Liver (tissue), 9 donors: Measurements from ENCODE around the gene PACS1. TPM values are rescaled to one million over a fixed set of nuclear protein-coding genes. Genes with fewer than 3 reads are reported as not detected.

Experiments
- DNase-seq: peaks from one replicate; pipeline ENCODE4 v3.0.0-alpha.2; 2017; ENCODE audit warnings: low spot score
- H3K27ac ChIP-seq, 2 donors: one replicate each; pipeline ENCODE4 v1.7.0; 2013; ENCODE audit warnings: inconsistent platforms in 2 of 2, low read length in 2 of 2, control low read depth in 1 of 2, low read depth in 1 of 2, mild to moderate bottlenecking in 1 of 2
- H3K27me3 ChIP-seq, 4 donors: one replicate each; pipeline versions ENCODE4 v1.6.1 to v1.7.0; 2013; ENCODE audit warnings: low read length in 3 of 4, inconsistent platforms in 1 of 4, mild to moderate bottlenecking in 1 of 4, moderate library complexity in 1 of 4; ENCODE audit not compliant: control insufficient read depth in 4 of 4, insufficient read depth in 4 of 4
- H3K36me3 ChIP-seq, 4 donors: one replicate each; pipeline versions ENCODE4 v1.6.1 to v1.7.0; 2013; ENCODE audit warnings: low read length in 3 of 4, mild to moderate bottlenecking in 3 of 4, low read depth in 1 of 4, moderate library complexity in 1 of 4; ENCODE audit not compliant: control insufficient read depth in 4 of 4, insufficient read depth in 3 of 4
- H3K4me1 ChIP-seq, 4 donors: one replicate each; pipeline versions ENCODE4 v1.6.1 to v1.7.0; 2013; ENCODE audit warnings: low read length in 3 of 4, mild to moderate bottlenecking in 3 of 4, moderate library complexity in 1 of 4; ENCODE audit not compliant: control insufficient read depth in 4 of 4, insufficient read depth in 4 of 4
- H3K4me3 ChIP-seq, 3 donors: one replicate each; pipeline versions ENCODE4 v1.6.1 to v1.7.0; 2013; ENCODE audit warnings: low read length in 3 of 3, control low read depth in 1 of 3, low read depth in 1 of 3, mild to moderate bottlenecking in 1 of 3
- H3K9ac ChIP-seq, 2 donors: one replicate each; pipeline ENCODE4 v1.7.0; 2013; ENCODE audit warnings: low read length in 2 of 2, mild to moderate bottlenecking in 2 of 2, moderate library complexity in 2 of 2, control low read depth in 1 of 2, low read depth in 1 of 2
- H3K9me3 ChIP-seq, 4 donors: one replicate each; pipeline versions ENCODE4 v1.6.1 to v1.7.0; 2013; ENCODE audit warnings: low read length in 3 of 4; ENCODE audit not compliant: control insufficient read depth in 4 of 4
- EGR1 ChIP-seq, 2 donors: IDR thresholded peaks; 2 replicates each; pipeline ENCODE4 v1.6.1; 2016 to 2018; ENCODE audit warnings: antibody characterized with exemption in 2 of 2, low read depth in 2 of 2
- FOXA1 ChIP-seq: IDR thresholded peaks from 2 replicates; pipeline ENCODE4 v1.6.1; 2016; ENCODE audit warnings: antibody characterized with exemption
- FOXA2 ChIP-seq: IDR thresholded peaks from 2 replicates; pipeline ENCODE4 v1.6.1; 2016; ENCODE audit warnings: antibody characterized with exemption
- HNF4A ChIP-seq, 2 donors: conservative IDR thresholded peaks; 2 replicates each; pipeline ENCODE4 v1.6.1; 2016; ENCODE audit warnings: antibody characterized with exemption in 2 of 2, mild to moderate bottlenecking in 2 of 2
- HNF4G ChIP-seq: IDR thresholded peaks from 2 replicates; pipeline ENCODE4 v1.6.1; 2016; ENCODE audit warnings: antibody characterized with exemption
- JUND ChIP-seq, 2 donors: IDR thresholded peaks; 2 replicates each; pipeline ENCODE4 v1.6.1; 2016; ENCODE audit warnings: antibody characterized with exemption in 2 of 2
- RAD21 ChIP-seq, 2 donors: IDR thresholded peaks; 2 replicates each; pipeline ENCODE4 v1.6.1; 2016; ENCODE audit warnings: antibody characterized with exemption in 2 of 2, mild to moderate bottlenecking in 2 of 2
- RXRA ChIP-seq, 2 donors: IDR thresholded peaks; 2 replicates each; pipeline ENCODE4 v1.6.1; 2017 to 2018; ENCODE audit warnings: antibody characterized with exemption in 2 of 2, mild to moderate bottlenecking in 1 of 2
- SP1 ChIP-seq: IDR thresholded peaks from 2 replicates; pipeline ENCODE4 v1.6.1; 2018; ENCODE audit warnings: antibody characterized with exemption, mild to moderate bottlenecking
- TAF1 ChIP-seq: conservative IDR thresholded peaks from 2 replicates; pipeline ENCODE4 v1.6.1; 2016; ENCODE audit warnings: antibody characterized with exemption, mild to moderate bottlenecking
- YY1 ChIP-seq: IDR thresholded peaks from 2 replicates; pipeline ENCODE4 v1.6.1; 2016; ENCODE audit warnings: antibody characterized with exemption, mild to moderate bottlenecking
- WGBS: extraction: QIAGEN DNeasy Blood & Tissue Kit; methylation state at CpG from one replicate; pipeline ENCODE4 v1.1.7; 2013; 5-methylcytosine and 5-hydroxymethylcytosine counted together
- polyA plus RNA-seq, 2 donors: library from polyadenylated mRNA; stranded (reverse) in 1 of 2; unstranded in 1 of 2; fragments of 200-250 nt in 1 of 2; fragments of >200 nt in 1 of 2; fragmentation: Nextera tagmentation in 1 of 2; extraction: Ambion mirVana in 1 of 2; gene quantifications; one replicate each; pipeline versions ENCODE4 v1.2.1 to v1.2.3, GENCODE V29; 2013 to 2015
- total RNA-seq, 2 donors: library from RNA; depleted of rRNA; stranded (reverse); fragments of >200 nt; gene quantifications; one replicate each; pipeline ENCODE4 v1.2.3, GENCODE V29; 2014
- TF ChIP-seq, protein P1 (sequence below): IDR thresholded peaks from 2 replicates; pipeline ENCODE4 v1.6.1; 2016; ENCODE audit warnings: antibody characterized with exemption
- TF ChIP-seq, protein P2 (sequence below): fragments of 150-350 bp; IDR thresholded peaks from 2 replicates; pipeline ENCODE4 v1.5.1; 2017; ENCODE audit warnings: improper control_type of control experiment, low read depth, low read length; ENCODE audit not compliant: missing input control
- TF ChIP-seq, protein P3 (sequence below): IDR thresholded peaks from 2 replicates; pipeline ENCODE4 v1.6.1; 2016; ENCODE audit warnings: antibody characterized with exemption
- TF ChIP-seq, protein P4 (sequence below): IDR thresholded peaks from 2 replicates; pipeline ENCODE4 v1.6.1; 2016; ENCODE audit warnings: antibody characterized with exemption
- donor health status: healthy.
- donor health status: healthy.
- donor health status: healthy.
- donor health status: healthy.
- donor health status: healthy.

Gene PACS1
- total and polyA plus RNA-seq, 4 donors, result 2.7 to 9.1 (median 7.3) TPM

DNA sequence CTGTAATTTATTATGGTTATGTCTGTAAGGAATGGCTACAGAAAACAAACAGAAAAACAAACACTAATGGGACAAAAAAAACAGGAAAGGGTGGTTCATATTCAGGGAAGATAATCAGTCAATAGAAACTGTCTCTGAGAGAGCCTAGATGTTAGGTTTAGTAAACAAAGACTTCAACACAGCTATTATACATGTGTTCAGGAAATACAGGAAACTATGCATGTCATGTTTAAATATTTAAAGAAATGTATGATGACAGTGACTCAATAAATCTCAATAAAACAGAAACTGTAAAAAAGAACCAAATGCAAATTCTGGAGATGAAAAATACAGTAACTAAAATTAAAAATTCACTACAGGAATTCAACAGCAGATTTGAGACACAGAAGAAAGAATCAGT lies 76.0 kb downstream of the PACS1 start:
- peaks cover 0 to 2% (median 0%) of the 10 kb centered on the region in 4 donors for H3K36me3 ChIP-seq
- H3K9me3 ChIP-seq, result no peaks in the 10 kb centered on the region
- H3K4me3 ChIP-seq, result no peak overlapping the region
- no peak for DNase-seq
- TF ChIP-seq HNF4G, result no peak
- no peak for TF ChIP-seq RAD21 (IDR thresholded peaks at IDR 0.05)
- TF ChIP-seq SP1, result no peak
- TF ChIP-seq RXRA (IDR thresholded peaks at IDR 0.05), result no peak
- TF ChIP-seq, protein P1, sequence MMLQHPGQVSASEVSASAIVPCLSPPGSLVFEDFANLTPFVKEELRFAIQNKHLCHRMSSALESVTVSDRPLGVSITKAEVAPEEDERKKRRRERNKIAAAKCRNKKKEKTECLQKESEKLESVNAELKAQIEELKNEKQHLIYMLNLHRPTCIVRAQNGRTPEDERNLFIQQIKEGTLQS, result no peak
- TF ChIP-seq JUND (IDR thresholded peaks at IDR 0.05), result no peak
- no peak for TF ChIP-seq YY1
- no peak for TF ChIP-seq HNF4A (conservative IDR thresholded peaks at IDR 0.05)
- TF ChIP-seq TAF1, result no peak
- TF ChIP-seq, protein P2, sequence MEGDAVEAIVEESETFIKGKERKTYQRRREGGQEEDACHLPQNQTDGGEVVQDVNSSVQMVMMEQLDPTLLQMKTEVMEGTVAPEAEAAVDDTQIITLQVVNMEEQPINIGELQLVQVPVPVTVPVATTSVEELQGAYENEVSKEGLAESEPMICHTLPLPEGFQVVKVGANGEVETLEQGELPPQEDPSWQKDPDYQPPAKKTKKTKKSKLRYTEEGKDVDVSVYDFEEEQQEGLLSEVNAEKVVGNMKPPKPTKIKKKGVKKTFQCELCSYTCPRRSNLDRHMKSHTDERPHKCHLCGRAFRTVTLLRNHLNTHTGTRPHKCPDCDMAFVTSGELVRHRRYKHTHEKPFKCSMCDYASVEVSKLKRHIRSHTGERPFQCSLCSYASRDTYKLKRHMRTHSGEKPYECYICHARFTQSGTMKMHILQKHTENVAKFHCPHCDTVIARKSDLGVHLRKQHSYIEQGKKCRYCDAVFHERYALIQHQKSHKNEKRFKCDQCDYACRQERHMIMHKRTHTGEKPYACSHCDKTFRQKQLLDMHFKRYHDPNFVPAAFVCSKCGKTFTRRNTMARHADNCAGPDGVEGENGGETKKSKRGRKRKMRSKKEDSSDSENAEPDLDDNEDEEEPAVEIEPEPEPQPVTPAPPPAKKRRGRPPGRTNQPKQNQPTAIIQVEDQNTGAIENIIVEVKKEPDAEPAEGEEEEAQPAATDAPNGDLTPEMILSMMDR, result no peak
- TF ChIP-seq, protein P3, sequence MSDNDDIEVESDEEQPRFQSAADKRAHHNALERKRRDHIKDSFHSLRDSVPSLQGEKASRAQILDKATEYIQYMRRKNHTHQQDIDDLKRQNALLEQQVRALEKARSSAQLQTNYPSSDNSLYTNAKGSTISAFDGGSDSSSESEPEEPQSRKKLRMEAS, result no peak
- no peak for TF ChIP-seq EGR1 (IDR thresholded peaks at IDR 0.05; ENCODE audit: low read depth in 2 of 2)
- TF ChIP-seq, protein P4, sequence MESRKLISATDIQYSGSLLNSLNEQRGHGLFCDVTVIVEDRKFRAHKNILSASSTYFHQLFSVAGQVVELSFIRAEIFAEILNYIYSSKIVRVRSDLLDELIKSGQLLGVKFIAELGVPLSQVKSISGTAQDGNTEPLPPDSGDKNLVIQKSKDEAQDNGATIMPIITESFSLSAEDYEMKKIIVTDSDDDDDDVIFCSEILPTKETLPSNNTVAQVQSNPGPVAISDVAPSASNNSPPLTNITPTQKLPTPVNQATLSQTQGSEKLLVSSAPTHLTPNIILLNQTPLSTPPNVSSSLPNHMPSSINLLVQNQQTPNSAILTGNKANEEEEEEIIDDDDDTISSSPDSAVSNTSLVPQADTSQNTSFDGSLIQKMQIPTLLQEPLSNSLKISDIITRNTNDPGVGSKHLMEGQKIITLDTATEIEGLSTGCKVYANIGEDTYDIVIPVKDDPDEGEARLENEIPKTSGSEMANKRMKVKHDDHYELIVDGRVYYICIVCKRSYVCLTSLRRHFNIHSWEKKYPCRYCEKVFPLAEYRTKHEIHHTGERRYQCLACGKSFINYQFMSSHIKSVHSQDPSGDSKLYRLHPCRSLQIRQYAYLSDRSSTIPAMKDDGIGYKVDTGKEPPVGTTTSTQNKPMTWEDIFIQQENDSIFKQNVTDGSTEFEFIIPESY, result no peak
- TF ChIP-seq FOXA2, result no peak
- H3K9ac ChIP-seq, result no peak overlapping the region
- H3K27me3 ChIP-seq, result no peaks in the 10 kb centered on the region
- H3K27ac ChIP-seq, result no peak overlapping the region
- H3K4me1 ChIP-seq, result no peaks in the 10 kb centered on the region

DNA sequence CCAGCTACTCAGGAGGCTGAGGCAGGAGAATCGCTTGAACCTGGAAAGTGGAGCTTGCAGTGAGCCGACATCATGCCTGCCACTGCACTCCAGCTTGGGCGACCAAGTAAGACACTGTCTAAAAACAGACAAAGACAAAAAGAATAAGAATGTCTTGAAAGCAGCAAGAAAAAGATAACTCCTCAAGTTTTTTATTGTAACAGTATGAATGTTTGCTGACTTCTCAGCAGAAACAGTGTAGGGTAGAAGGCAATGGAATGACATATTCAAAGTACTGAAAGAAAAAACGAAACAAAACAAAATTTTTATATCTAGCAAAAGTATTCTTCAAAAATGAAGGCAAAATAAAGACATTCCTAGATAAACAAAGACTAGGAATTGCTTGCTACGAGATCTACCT lies 76.9 kb downstream of the PACS1 start:
- no peaks in the 10 kb centered on the region for H3K36me3 ChIP-seq
- H3K4me3 ChIP-seq, result no peak overlapping the region
- DNase-seq, result no peak
- no peak overlapping the region for H3K27ac ChIP-seq
- 98% methylated on average over 5 of the region's 5 CpGs for WGBS
- no peak overlapping the region for H3K9ac ChIP-seq
- H3K4me1 ChIP-seq, result no peaks in the 10 kb centered on the region
- no peaks in the 10 kb centered on the region for H3K27me3 ChIP-seq
- H3K9me3 ChIP-seq, result no peaks in the 10 kb centered on the region
- TF ChIP-seq FOXA1, result no peak
- TF ChIP-seq, protein P3, result no peak
- TF ChIP-seq, protein P4, result no peak
- TF ChIP-seq SP1, result no peak
- no peak for TF ChIP-seq HNF4A (conservative IDR thresholded peaks at IDR 0.05)
